BLaER1 (cell line): ENCODE data around the gene DAG1.
"Not testable (repeated sequence)": the region's sequence is repeated elsewhere in the genome, so short reads cannot be mapped to it uniquely, and the experiment has no call there.

Source experiments
- H3K27ac ChIP-seq: shearing (Covaris generic); formaldehyde crosslinking; 2 replicates; pipeline ENCODE4 v1.8.1; 2022
- H3K27me3 ChIP-seq: shearing (Covaris generic); formaldehyde crosslinking; 2 replicates; pipeline ENCODE4 v1.8.1; 2022
- H3K36me3 ChIP-seq: shearing (Covaris generic); formaldehyde crosslinking; 2 replicates; pipeline ENCODE4 v1.8.1; 2022
- H3K4me1 ChIP-seq: shearing (Covaris generic); formaldehyde crosslinking; 2 replicates; pipeline ENCODE4 v1.8.1; 2022
- H3K4me2 ChIP-seq: shearing (Covaris generic); formaldehyde crosslinking; 2 replicates; pipeline ENCODE4 v1.8.1; 2022
- H3K4me3 ChIP-seq: shearing (Covaris generic); formaldehyde crosslinking; 2 replicates; pipeline ENCODE4 v1.8.1; 2022
- H3K9ac ChIP-seq: shearing (Covaris generic); formaldehyde crosslinking; 2 replicates; pipeline ENCODE4 v1.8.1; 2022
- H3K9me3 ChIP-seq: shearing (Covaris generic); formaldehyde crosslinking; 2 replicates; pipeline ENCODE4 v1.8.1; 2022
- H4K20me1 ChIP-seq: shearing (Covaris generic); formaldehyde crosslinking; 2 replicates; pipeline ENCODE4 v1.8.1; 2022
- Cebpa-rat ChIP-seq: shearing (Covaris generic); IDR thresholded peaks from 2 replicates; pipeline ENCODE4 v1.8.1; 2022

The DAG1 gene

DNA sequence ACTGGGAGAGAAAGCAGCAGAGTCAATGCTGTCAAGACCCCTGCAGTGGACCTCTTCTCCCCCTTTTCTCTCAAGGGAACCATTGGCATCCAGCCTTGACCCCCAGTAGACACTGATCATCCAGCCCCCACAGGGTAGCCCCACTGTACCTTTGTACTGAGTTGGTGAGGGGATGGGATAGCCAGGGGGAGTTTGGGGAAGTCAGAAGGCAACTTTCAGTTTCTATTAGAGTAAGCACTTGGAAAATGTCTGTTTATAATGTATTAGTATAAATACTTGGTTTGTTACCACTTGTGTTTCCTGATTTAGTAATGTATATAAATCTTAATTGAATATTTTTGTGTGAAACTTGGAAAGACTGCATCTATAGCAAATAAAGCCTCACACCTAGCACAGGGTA is 25.0 kb downstream of the DAG1 start:
- Histone ChIP-seq H3K9ac (no peak overlapping the region), H3K27me3 (no peaks in the 10 kb centered on the region), H3K36me3 (peaks cover 33% of the 10 kb centered on the region), H3K4me2 (peak overlapping the region; percentile 13; the same call in 1 of the 2 replicates), H4K20me1 (peaks cover 8% of the 10 kb centered on the region), H3K9me3 (no peaks in the 10 kb centered on the region), H3K27ac (no peak overlapping the region), H3K4me3 (no peak overlapping the region), H3K4me1 (peaks cover 31% of the 10 kb centered on the region)
- no peak for TF ChIP-seq Cebpa-rat

- H3K4me2 ChIP-seq, H3K9ac ChIP-seq, H3K27ac ChIP-seq, H3K9me3 ChIP-seq, H3K4me3 ChIP-seq, H3K27me3 ChIP-seq: not testable (repeated sequence)
- Histone ChIP-seq H3K4me1 (peaks cover 22% of the 10 kb centered on the region), H4K20me1 (peaks cover 16% of the 10 kb centered on the region), H3K36me3 (peaks cover 23% of the 10 kb centered on the region)
These were observed 26.8 kb downstream of the DAG1 start for GRCh38 chr3:49496845-49497244.

GRCh38 chr3:49497606-49498005 is 27.5 kb downstream of the DAG1 start:
- Histone ChIP-seq H3K27me3 (no peaks in the 10 kb centered on the region), H3K4me2 (no peak overlapping the region), H3K36me3 (peaks cover 15% of the 10 kb centered on the region), H3K9ac (no peak overlapping the region), H3K27ac (no peak overlapping the region), H3K4me3 (no peak overlapping the region), H3K9me3 (no peaks in the 10 kb centered on the region), H4K20me1 (peaks cover 16% of the 10 kb centered on the region), H3K4me1 (peaks cover 22% of the 10 kb centered on the region)
- TF ChIP-seq Cebpa-rat, result no peak

- TF ChIP-seq Cebpa-rat, result no peak
- H3K4me2 ChIP-seq, result no peak overlapping the region
- H3K9me3 ChIP-seq, result no peaks in the 10 kb centered on the region
- no peak overlapping the region for H3K27ac ChIP-seq
- no peak overlapping the region for H3K9ac ChIP-seq
- no peaks in the 10 kb centered on the region for H3K27me3 ChIP-seq
- H3K36me3 ChIP-seq, result peaks cover 9% of the 10 kb centered on the region
- no peak overlapping the region for H3K4me3 ChIP-seq
- H3K4me1 ChIP-seq, result peaks cover 22% of the 10 kb centered on the region
- H4K20me1 ChIP-seq, result peaks cover 16% of the 10 kb centered on the region
These were observed 28.2 kb downstream of the DAG1 start for GRCh38 chr3:49498239-49498638.

DNA sequence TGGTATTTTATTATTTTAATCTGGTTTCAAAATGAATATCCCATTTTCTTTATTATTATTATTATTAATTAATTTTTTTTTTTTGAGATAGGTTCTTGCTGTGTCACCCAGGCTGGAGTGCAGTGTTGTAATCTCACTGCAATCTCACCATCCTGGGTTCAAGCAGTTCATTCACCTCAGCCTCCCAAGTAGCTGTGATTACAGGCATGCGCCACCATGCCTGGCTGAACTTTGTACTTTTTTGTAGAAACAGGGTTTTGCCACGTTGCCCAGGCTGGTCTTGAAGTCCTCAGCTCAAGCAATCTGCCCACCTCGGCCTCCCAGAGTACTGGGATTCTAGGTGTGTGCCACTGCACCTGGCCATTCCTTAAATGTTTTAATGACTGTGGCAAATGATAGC is 28.6 kb downstream of the DAG1 start:
- Histone ChIP-seq H3K36me3 (peaks cover 5% of the 10 kb centered on the region), H3K4me2 (no peak overlapping the region), H3K4me3 (no peak overlapping the region), H3K27ac (no peak overlapping the region), H3K9ac (no peak overlapping the region), H3K9me3 (no peaks in the 10 kb centered on the region), H3K27me3 (no peaks in the 10 kb centered on the region), H3K4me1 (peaks cover 22% of the 10 kb centered on the region), H4K20me1 (peaks cover 20% of the 10 kb centered on the region)
- TF ChIP-seq Cebpa-rat, result no peak

DNA sequence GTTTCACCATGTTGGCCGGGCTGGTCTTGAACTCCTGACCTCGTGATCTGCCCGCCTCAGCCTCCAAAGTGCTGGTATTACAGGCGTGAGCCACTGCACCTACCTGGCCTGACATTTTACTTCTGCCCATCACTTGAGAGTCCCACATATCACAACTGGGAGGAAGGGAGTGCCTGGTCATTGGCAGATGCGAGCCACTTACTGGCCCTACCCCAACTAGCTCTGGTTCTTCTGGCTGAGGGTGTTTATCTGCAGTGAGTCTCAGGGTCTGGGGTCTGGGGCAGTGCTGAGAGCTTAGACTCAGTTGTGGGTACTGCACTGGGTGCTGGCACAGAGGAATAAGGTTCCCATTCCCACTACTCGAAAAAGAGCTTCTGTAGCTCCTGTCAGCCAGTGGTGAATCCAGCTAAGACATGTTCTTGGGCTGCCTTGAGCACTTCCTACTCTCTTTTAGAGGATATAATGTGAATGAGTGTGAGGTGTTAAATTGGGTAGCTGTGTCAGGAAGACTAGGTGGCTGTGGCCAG is 30.2 kb downstream of the DAG1 start:
- Histone ChIP-seq H3K27ac (no peak overlapping the region), H3K36me3 (peaks cover 4% of the 10 kb centered on the region), H3K4me3 (no peak overlapping the region), H3K9ac (no peak overlapping the region), H3K27me3 (no peaks in the 10 kb centered on the region), H3K4me1 (peaks cover 17% of the 10 kb centered on the region), H3K9me3 (no peaks in the 10 kb centered on the region), H3K4me2 (no peak overlapping the region), H4K20me1 (peaks cover 24% of the 10 kb centered on the region)
- no peak for TF ChIP-seq Cebpa-rat

- no peak overlapping the region for H3K27ac ChIP-seq
- no peaks in the 10 kb centered on the region for H3K27me3 ChIP-seq
- H3K36me3 ChIP-seq, result peaks cover 4% of the 10 kb centered on the region
- no peaks in the 10 kb centered on the region for H3K9me3 ChIP-seq
- no peak overlapping the region for H3K9ac ChIP-seq
- peaks cover 15% of the 10 kb centered on the region for H3K4me1 ChIP-seq
- TF ChIP-seq Cebpa-rat, result no peak
- H4K20me1 ChIP-seq, result peaks cover 24% of the 10 kb centered on the region
- H3K4me3 ChIP-seq, result no peak overlapping the region
- H3K4me2 ChIP-seq, result no peak overlapping the region
These were observed 30.9 kb downstream of the DAG1 start for GRCh38 chr3:49500732-49501609.

- Histone ChIP-seq H3K36me3 (peaks cover 4% of the 10 kb centered on the region), H4K20me1 (peaks cover 33% of the 10 kb centered on the region), H3K4me2 (no peak overlapping the region), H3K27ac (no peak overlapping the region), H3K9ac (no peak overlapping the region), H3K4me3 (no peak overlapping the region), H3K4me1 (peaks cover 15% of the 10 kb centered on the region), H3K27me3 (no peaks in the 10 kb centered on the region), H3K9me3 (no peaks in the 10 kb centered on the region)
- TF ChIP-seq Cebpa-rat, result no peak
These were observed 31.8 kb downstream of the DAG1 start for GRCh38 chr3:49501842-49502241.

DNA sequence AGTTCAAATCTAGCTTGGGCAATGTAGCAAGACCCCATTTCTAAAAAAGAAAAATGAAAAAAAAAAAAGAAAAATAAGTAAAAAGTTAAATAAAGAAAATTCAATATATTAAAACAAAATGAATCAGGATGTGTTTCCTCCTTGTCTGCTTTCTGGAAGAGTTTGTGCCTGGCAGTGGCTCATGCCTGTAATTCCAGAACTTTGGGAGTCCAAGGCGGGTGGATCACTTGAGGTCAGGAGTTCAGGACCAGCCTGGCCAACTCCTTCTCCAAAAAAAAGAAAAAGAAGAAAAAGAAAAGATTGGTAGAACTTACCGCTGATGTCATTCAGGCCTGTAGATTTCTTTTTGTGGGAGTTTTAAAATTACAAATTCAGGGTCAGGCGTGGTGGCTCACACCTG is 36.8 kb downstream of the DAG1 start:
- Histone ChIP-seq H3K27me3 (no peaks in the 10 kb centered on the region), H3K9me3 (no peaks in the 10 kb centered on the region), H3K9ac (no peak overlapping the region), H3K27ac (no peak overlapping the region), H3K36me3 (peaks cover 18% of the 10 kb centered on the region), H3K4me1 (peaks cover 7% of the 10 kb centered on the region), H3K4me3 (no peak overlapping the region), H3K4me2 (no peak overlapping the region), H4K20me1 (peaks cover 43% of the 10 kb centered on the region)
- no peak for TF ChIP-seq Cebpa-rat

DNA sequence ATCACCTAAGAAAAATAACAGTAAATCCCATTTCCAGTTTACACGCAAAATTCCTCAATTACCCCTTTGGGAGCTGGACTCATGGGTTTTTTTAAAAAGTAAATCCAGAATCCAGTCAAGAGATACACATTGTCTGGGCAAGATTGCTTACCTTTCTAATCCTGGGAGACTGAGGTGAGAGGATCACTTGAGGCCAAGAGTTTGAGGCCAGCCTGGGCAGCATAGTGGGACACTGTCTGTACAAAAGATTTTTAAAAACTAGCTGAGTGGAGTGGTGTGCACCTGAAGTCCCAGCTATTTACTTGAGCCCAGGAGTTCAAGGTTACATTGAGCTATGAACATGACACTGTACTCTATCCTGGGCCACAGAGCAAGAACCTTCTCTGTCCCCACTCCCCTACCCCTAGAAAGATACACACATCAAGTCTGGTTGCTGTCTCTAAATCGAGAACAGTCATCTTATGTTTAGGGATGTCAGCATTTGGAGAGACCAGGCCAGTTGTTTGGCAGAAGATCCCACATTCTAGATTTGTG is 39.0 kb downstream of the DAG1 start:
- H3K27me3 ChIP-seq, result no peaks in the 10 kb centered on the region
- H4K20me1 ChIP-seq, result peaks cover 36% of the 10 kb centered on the region
- no peaks in the 10 kb centered on the region for H3K9me3 ChIP-seq
- H3K4me2 ChIP-seq, result no peak overlapping the region
- no peak overlapping the region for H3K27ac ChIP-seq
- H3K9ac ChIP-seq, result no peak overlapping the region
- no peak for TF ChIP-seq Cebpa-rat
- peaks cover 7% of the 10 kb centered on the region for H3K4me1 ChIP-seq
- no peak overlapping the region for H3K4me3 ChIP-seq
- H3K36me3 ChIP-seq, result peaks cover 38% of the 10 kb centered on the region
